SH-SY5Y (cell line): Measurements from ENCODE around the gene DSTN.

ENCODE experiments used
- GATA2 ChIP-seq: IDR thresholded peaks from 2 replicates; pipeline ENCODE4 v1.6.1; 2011; ENCODE audit warnings: mild to moderate bottlenecking, low read depth, low read length
- GATA3 ChIP-seq: IDR thresholded peaks from 2 replicates; pipeline ENCODE4 v1.6.1; 2011; ENCODE audit warnings: low read depth, mild to moderate bottlenecking, low read length, moderate library complexity

- TF ChIP-seq GATA3 = no peak
- no peak for TF ChIP-seq GATA2
Measured at GRCh38 chr20:17655286-17655651, 85.4 kb downstream of the DSTN start.
